Measurements from ENCODE around the gene ZBP1.

Gene ZBP1

DNA sequence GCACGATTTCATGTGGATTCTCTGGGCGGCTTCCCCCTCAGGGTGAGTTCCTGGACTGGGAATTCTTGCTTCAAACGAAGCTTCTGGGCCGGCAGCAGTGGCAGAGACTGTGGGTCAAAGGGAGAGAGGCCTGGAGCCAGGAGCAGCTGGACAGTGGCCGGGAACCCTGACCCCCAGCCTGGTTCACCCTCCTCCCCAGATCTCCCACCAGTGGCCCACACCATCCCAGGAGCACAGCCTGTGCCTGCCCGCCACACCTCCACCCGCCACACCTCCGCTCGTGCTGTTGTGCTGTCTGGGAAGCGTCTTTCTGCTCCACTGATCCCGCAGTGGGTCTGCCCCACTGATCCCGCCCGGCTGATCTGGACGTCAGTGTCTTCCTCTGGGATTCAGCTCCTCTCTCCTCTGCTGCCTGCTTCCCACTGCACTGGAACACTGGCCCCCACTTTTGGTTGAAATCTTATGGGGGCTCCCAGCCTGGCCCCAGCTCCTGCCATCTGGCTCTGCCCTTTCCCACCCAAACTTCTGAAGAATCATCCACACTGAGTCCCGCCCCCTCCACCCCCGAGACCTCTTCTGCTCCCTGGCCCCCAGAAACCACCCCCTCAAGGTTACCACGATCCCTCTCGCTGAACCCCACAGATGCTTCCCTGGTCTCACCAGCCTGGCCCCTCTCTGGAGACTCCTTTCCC is 9.8 kb downstream of the ZBP1 start:
- DNase-seq = no peak
- in situ Hi-C loops (cut with HindIII; ENCODE audit: low pct_ligation_motif_present, low pct_unique_long_range_greater_than_20kb, low sequenced_read_pairs) = no loop called here

DNA sequence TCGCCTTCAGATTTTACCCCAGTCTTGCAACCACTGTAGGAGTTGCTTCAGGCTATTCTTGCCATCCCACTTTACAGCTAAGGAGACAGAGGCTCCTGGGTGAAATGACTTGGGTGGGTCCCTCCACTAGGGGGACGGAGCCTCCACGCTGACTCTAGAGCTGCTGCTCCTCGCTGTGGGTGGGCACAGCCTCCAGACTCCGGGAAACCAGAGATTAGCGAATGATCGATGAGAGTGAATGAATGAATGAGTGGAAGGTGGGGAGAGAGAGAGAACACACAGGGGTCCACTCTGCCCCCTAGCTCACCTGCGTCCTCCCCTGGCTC is 10.4 kb downstream of the ZBP1 start:
- in situ Hi-C loops (cut with HindIII; ENCODE audit: low pct_ligation_motif_present, low pct_unique_long_range_greater_than_20kb, low sequenced_read_pairs) = no loop called here
- DNase-seq = no peak

DNA sequence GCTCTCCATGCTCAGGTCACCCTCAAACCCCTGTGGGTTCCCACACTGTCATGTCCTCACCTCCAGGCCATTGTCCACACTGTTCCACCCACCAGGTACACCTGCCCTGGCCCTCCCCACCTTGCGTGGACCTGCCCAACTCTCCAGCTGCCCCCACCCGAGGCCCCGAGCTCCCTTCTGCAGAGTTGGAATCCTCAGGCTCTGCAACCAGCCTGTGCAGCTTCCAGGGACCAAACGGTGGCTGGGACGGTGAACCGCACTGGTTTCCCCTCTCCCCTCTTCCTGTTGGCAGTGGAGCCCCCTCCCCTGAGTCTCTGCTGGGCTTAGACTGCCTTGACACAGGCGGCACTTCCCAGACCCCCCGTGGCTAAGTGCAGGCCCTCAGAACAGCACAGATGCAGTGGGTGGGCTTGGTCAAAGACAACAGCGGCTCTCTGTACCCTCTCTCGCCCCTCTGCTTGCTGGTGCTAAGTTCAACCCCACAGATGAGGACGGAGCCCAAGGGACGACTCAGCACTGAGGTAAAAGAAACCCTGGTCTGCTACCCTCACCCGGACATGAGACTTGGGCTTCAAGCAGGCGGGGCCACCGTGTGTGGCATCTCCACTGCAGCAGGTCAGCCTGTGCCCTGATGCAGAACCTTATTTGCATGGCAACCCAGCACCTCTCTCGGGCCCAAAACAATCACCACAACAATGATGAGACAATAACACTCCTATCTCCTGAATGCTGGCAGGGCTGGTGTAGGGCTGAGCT is 11.0 kb downstream of the ZBP1 start:
- DNase-seq = no peak
- in situ Hi-C loops (cut with HindIII; ENCODE audit: low pct_ligation_motif_present, low pct_unique_long_range_greater_than_20kb, low sequenced_read_pairs) = no loop called here

DNA sequence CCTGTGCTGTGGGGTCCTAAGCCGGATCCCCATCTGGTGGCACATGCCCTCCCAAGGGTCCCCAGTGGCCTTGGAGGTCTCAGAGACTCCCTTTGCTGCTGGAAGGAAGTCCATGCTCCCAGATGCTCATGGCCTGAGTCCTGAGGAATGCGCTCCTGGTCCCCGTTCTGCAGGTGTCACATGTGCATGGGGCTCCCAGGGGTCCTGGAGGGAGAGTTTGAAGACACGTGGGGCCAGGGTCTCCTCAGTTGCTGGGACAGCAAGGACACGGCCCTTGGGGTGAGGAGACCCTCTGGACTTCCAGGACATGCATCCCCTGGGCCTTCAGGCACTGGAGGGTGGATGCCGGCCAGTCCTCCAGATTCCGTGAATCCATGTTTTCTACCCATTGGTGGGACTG is 11.7 kb downstream of the ZBP1 start:
- no peak for DNase-seq
- in situ Hi-C loops (cut with HindIII; ENCODE audit: low pct_ligation_motif_present, low pct_unique_long_range_greater_than_20kb, low sequenced_read_pairs) = no loop called here

DNA sequence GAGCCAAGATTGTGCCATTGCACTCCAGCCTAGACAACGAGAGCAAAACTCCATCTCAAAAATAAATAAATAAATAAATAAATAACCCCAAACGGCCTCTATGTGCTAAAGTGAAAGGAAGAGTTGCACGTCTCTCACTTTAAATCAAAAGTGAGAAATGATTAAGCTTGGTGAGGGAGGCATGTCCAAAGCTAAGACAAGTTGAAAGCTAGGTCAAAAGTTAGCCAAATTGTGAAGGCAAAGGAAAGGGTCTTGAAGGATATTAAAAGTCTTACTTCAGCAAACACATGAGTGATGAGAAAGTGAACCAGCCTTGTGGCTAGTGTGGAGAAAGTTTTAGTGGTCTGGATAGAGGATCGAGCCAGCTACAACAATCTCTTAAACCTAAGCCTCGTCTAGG is 14.3 kb downstream of the ZBP1 start:
- DNase-seq = no peak
- in situ Hi-C loops (cut with HindIII; ENCODE audit: low pct_ligation_motif_present, low pct_unique_long_range_greater_than_20kb, low sequenced_read_pairs) = no loop called here

DNA sequence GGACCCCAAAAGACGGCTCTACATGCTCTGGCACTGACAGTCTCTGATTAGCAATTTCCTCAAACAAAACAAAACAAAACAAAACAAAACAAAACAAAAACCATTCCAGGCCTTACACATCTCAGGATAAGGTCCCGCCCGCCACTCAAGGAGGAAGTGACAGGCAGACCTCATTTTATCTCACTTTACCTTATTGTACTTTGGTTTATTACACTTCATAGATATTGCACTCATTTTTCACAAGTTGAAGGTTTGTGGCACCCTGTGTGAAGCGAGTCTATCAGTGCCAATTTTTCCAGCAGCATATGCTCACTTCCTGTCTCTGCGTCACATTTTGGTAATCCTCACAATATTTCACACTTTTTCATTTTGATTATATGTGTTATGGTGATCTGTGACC is 15.2 kb downstream of the ZBP1 start:
- in situ Hi-C loops (cut with HindIII; ENCODE audit: low pct_ligation_motif_present, low pct_unique_long_range_greater_than_20kb, low sequenced_read_pairs) = no loop called here
- DNase-seq = no peak

DNA sequence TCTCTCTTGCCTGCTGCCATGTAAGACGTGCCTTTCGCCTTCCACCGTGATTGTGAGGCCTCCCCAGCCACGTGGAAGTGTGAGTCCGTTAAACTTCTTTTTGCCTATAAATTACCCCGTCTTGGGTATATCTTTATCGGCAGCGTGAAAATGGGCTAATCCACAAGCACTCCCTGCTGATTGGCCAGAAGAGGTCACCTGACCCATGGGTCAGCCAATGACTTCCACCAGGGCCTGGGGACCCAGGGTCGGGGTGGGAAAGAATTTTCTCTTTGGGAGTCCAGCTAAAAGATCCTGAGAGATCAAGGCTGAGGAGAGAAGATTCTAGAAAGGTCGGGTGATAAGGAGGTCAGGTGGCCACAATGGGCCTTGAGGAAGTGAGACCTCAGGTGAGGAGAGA is 17.1 kb downstream of the ZBP1 start:
- DNase-seq = no peak
- in situ Hi-C loops (cut with HindIII; ENCODE audit: low pct_ligation_motif_present, low pct_unique_long_range_greater_than_20kb, low sequenced_read_pairs) = no loop called here

DNA sequence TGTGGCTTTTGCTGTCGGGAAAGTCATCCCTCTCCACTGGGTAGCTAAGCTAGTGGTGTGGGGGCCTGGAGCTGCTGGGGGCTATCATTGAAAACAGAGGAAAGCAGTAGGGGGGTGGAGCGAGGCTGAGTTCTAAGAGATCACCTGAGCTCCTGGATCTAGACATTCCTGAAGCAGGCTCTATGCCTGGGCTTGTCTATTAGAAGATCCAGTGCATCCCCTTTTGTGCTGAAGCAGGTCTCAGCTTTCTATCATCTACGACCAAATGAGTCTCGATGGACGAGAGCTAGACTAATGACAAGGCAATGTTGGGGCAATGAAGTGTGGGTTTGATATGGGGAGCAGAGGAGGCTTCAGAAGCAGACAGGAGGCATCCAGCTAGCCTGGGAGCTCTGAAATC is 18.5 kb downstream of the ZBP1 start:
- no peak for DNase-seq
- in situ Hi-C loops (cut with HindIII; ENCODE audit: low pct_ligation_motif_present, low pct_unique_long_range_greater_than_20kb, low sequenced_read_pairs) = no loop called here

DNA sequence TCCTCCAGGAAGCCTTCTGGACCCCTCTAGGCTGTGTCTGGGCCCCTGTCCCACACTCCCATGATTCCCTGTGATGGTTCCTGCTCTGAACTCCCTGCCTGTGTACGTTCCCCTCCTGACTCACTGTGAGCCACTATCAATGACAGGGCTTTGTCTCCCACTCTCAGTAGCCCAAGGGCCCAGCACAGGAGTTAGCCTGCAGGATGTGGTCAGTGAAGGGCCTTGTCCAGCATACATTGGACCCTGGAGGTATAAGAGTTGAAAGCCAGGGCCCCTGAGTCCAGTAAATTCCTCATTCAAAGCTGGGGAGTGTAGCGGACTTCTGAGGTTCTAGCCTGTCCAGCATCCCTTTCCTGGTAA is 19.0 kb downstream of the ZBP1 start:
- no peak for DNase-seq
- in situ Hi-C loops (cut with HindIII; ENCODE audit: low pct_ligation_motif_present, low pct_unique_long_range_greater_than_20kb, low sequenced_read_pairs) = no loop called here

DNA sequence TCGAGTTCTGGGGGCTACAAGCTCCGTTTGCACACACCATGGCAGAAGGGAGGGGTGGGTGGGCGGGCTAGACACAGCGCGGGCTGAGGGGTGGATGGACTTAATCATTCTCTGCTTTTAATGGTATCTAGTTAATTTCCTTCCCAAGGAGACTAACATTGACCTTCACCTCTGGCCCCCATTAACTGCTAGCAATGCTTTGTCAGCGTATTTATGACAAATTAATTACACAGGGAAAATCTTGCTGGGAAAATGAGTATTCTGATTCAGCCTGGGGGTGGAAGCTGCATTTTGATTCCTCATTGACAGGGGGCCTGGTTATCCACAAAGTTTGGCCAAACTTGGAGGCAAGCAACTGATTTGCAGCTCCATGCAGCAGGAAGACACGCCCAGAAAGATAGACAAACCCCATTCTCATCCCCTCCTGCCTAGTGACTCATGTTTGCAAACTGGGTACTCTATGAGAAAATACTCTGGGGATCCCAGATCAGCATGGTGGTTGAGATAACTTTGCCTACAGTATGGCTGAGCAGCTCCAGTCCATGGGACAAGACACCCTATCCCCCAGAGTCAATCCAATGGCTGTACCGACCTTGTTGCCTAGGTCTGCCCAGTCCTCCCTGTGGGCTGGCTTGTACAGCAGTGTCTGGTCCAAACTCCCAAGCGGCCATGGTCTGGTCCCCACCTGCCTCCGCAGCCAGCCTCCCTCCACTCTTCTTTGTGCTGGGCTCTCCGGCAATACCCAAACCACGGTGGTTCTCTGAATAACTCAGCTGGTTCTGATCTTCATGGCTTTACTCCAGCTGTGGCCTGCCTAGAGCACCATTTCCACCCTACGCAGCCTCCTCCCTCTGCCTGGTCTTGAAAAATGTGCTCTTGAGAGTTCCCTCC is 19.7 kb downstream of the ZBP1 start:
- in situ Hi-C loops (cut with HindIII; ENCODE audit: low pct_ligation_motif_present, low pct_unique_long_range_greater_than_20kb, low sequenced_read_pairs) = no loop called here
- no peak for DNase-seq

DNA sequence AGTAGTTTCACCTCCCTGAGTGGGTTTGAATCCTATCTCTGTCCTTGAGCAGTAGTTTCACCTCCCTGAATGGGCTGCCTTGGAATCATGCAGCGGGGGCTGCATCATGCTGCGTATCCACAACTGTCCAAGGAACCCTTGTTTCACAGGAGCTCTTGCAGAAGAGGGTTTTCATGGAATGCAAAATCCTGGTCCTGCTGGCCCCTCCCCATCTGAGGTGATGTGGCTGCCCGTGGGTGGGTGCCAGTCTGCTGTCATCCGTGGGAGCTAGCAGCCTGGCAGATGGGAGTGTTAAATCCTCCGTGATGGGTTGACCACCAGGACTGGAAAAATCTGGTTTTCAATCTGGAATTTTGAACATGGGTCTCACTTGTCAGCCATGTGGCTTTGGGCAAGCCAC is 21.7 kb downstream of the ZBP1 start:
- DNase-seq = no peak
- in situ Hi-C loops (cut with HindIII; ENCODE audit: low pct_ligation_motif_present, low pct_unique_long_range_greater_than_20kb, low sequenced_read_pairs) = no loop called here

DNA sequence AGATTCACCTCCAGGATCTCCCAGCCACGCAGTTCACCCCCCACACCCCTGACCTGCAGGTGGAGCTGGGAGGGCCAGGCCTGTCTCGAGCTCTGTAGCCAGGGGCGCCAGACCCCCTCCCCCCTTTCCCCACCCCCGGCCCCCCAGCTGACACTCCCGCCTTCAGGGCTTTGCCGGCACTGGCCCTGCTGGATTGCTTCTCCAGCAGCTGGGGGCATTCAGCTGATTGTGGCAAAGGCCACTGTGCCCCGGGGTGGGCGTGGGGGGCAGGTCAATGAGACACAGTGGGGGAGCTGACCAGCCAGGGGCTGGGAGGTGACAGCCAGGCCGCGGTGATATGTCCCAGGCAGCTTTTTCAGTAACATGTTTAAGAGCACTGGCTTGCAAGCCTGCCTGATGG is 22.2 kb downstream of the ZBP1 start:
- in situ Hi-C loops (cut with HindIII; ENCODE audit: low pct_ligation_motif_present, low pct_unique_long_range_greater_than_20kb, low sequenced_read_pairs) = no loop called here
- DNase-seq = no peak

DNA sequence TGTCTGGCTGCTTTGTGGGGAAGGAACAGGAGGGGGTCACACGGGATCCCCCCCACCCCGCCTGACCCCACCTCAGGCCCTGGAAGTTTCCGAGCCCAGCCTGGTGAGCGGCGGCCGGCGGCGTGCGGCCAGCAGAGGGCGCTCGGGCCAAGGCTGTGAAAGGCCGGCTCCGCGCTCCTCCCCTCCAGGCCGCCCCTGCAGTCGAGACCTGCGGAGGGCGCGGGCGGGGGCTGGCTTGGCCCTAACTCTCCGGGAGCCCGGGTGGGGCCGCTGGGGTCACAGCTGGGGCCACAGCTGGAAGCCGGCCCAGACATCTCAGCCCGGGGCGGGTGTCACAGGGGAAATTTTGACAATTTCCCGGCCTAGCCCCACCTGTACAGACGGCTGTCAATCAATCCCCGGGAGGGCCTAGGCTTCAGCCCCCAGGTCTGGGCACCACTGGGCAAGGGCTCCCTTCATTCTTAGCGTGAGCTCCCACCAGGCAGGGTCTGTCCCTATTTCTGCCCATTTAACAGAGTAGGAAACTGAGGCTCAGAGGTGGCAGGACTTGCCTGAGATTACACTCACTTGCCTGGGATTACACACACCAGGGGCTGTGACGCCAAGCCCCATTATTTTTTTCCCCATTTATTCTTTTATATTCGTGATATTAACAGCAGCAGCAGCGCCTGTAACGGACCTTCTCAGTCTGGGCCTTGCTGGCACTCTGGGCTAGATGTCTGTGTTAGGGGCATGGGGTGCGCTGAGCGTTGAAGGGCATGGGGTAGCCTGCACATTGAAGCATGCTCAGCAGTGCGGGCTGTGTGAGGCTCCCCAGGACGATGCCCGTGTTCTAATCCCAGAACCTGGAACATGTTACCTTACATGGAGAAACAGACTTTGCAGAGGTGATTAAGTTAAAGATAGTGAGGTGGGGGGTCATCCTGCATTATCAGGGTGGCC is 23.0 kb downstream of the ZBP1 start:
- in situ Hi-C loops (cut with HindIII; ENCODE audit: low pct_ligation_motif_present, low pct_unique_long_range_greater_than_20kb, low sequenced_read_pairs) = no loop called here
- peak; percentile 44 for DNase-seq

DNA sequence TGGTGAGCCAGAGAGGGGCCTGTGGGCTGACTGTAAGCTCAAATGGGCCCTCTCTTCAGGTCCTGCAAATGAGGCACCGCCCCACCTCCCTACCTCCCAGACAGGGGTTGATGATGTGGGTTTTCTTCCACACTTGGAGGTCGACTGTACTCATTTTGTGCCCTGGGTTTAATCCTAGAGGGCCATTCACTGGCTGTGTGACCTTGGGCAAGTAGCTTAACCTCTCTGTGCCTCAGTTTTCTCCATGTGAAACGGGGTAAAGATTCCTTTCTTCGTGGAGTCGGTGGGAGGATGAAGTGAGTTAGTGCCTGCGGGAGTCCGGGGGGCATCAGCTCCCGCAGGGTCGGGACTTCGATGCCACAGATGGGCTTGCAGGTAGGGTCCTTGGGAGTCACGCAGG is 23.9 kb downstream of the ZBP1 start:
- DNase-seq = no peak
- in situ Hi-C loops (cut with HindIII; ENCODE audit: low pct_ligation_motif_present, low pct_unique_long_range_greater_than_20kb, low sequenced_read_pairs) = no loop called here

DNA sequence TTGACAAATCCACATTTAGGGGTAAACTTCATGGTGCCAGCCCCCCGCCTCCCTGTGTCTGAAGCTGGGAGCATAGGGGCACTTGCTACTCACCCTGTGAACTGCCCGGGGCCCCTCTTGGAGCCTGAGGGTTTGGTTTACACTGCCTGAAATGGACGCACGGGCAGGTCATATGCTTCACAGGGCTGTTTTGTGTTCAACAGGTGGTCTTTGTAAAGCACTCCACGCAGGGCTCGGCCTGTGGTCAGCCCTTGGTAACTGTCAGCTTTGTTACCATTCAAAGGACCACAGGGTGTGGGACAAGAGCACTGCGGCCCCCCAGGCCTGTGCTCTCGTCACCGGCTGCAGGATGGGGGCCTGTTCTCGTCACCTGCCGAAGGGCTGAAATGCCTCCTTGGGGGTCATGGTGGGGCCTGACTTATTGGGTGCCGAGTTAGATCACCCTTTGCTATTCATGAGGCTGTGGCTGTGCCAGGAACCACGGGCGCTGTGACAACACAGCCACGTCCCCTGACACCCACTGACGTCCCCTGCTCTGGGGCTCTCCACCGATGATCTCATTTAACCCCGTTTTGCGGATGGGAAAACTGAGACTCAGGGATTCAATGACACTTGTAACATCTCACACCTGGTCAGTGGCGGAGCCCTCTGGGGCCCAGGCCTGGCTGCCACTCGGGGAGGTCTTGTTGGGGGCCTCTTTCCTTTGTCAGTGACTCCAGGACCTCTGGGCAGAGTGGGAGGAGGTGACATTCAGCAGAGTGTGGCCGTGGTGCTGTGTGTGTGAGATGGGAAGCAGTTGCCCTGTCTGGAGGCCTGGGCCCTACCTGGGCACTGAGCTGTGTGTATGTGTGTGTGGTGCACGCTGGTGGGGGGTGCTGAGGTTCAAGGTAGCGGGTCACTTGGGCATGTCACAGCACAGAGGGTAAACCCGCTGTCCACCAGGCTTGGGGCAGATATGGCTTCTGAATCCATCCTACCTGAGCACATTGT is 24.9 kb downstream of the ZBP1 start:
- in situ Hi-C loops (cut with HindIII; ENCODE audit: low pct_ligation_motif_present, low pct_unique_long_range_greater_than_20kb, low sequenced_read_pairs) = no loop called here
- no peak for DNase-seq

DNA sequence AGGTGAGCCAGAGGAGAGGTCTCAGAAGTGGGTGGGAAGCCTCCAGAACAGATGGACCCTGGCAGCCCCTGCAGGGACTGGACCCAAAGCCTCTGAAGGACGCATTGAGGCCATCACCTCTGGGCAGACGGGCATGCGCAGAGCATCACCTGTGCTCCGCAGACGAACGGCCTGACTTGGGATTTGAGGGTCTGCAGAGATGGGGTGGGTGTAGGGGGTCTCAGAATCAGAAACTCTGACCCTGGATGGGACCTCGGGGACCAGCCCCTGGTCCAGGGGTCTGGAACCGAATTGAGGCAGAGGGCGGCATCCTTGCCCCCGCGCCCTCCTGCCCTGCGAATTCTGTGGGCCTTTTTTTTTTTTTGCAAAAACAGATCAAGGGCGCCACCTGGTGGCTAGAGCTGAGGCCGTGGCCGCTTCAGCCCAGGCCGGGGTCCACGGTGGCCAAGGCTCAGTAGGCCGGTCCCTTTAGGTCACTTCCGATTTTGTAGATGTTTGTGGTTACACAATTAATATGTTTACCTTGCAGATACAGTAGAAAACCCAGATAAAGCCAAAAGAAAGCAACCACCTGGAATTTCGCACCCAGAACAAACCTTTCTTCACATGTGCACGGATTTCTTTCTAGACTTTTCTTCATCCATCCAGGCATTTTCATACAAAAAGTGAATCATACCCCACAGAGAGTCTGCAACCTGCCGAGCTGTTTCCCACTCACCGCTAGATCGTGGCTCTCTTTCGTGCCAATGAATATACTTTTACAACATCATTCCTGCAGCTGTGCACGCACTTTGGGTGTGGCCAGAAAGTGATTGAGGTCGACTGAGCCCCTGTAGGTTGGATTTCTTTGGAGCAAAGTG is 25.9 kb downstream of the ZBP1 start:
- peak; percentile 26 for DNase-seq
- in situ Hi-C loops (cut with HindIII; ENCODE audit: low pct_ligation_motif_present, low pct_unique_long_range_greater_than_20kb, low sequenced_read_pairs) = no loop called here
